ENCODE measurements around the gene KBTBD13.

KBTBD13 gene

DNA sequence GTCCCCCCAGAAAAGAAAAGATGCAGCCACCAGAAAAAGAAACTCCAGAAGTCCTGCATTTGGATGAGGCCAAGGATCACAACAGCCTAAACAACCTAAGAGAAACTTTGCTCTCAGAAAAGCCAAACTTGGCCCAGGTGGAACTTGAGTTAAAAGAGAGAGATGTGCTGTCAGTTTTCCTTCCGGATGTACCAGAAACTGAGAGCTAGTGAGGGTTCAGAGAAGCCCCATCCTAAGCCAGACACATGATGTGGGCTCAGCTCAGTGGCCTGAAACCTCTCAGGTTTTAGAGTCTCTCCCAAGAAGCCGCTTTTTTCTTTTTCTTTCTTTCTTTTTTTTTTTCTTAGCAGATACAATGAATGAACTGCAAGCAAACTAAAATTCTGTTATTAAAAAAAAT is 23.6 kb upstream of the KBTBD13 start:
- no peak for DNase-seq

DNA sequence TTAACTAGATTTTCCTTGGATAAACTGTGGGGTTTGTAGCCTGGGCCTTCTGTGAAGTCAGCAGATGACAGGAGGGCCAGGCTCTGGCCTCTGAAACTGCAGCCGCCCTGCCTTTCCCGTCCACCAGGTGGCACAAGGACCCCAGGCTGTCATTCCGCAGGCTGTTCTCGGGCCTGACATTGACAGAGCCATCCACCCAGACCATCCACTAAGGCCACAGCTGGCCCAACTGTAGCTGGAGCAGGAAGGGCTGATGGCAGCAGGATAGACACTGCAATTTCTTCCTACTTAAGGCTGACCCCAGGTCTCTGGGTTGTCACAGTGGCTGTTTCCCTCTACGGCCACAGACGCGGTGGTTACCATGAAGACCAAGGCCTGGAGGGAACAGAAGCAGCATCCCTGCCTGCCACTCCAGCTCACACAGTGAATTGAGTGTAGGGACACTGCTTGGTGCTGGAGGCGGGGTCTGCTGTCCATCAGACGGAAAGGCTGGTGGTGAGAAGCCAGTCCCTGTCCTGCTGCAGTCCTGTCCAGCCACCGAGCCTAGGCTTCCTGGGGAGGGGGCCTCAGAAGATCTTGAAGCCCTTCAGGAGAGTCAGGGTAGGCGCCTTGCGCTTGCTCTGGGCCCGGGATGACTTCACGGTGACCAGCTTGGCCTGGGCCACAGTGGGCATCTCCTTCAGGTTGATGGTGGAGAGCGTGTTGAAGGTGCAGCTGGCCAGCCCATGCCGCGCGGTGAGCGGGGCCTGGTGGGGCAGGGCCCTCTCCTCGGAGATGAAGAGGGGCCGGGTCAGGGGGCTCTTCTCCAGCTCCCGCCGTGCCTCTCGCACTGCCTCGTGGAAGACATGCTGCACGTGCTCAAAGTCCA is 22.0 kb upstream of the KBTBD13 start:
- DNase-seq = peak; percentile 61

DNA sequence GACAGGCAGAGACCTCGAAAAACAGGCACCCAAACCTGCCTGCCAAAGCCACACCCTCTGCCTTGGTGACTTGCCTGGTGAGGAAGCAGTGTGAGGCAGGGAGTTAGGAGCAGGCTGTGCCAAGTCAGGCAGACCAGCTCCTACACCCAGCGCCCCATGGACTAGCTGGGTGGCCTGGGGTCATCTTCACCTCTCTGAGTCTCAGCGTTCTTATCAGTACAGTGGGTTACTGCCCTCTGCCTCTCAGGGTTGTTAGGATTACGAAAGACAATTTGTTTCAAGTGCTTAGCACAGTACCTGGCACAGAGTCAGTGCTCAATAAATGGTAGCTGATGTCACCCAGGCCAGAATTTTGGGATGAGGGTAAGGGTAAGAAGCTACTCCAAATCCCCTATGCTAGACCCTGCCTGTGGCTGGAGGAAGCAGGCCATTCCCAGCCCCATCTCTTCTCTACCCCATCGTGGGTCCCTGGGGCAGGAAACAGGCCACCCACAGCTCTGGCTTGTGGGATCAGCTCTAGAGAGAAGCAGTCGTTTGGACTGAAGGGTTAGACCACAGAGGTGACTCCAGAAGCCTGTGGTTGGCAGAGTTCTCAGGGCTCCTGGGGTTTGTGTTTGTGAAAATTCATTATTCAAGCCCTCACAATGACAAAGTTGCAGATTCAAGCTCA is 21.2 kb upstream of the KBTBD13 start:
- no peak for DNase-seq

DNA sequence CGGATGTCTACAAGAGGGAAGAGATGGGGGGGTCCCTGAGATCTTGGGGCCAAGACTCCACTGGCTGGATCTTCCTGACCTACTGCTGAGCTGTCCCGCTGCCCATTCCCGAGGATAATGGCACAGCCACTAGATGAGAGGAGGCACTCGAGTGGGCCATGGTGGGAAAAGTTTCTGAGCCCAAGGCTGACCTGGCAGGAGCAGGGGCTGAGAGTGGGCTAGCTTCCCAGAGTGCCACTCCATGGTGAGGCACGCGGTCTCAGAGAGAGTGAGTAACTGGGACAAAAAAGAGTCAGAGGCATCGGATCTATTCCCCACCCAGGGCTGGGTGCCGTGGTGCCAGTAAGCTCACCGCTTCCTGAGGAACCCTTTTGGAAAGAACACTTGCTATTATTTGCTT is 20.4 kb upstream of the KBTBD13 start:
- DNase-seq = no peak

DNA sequence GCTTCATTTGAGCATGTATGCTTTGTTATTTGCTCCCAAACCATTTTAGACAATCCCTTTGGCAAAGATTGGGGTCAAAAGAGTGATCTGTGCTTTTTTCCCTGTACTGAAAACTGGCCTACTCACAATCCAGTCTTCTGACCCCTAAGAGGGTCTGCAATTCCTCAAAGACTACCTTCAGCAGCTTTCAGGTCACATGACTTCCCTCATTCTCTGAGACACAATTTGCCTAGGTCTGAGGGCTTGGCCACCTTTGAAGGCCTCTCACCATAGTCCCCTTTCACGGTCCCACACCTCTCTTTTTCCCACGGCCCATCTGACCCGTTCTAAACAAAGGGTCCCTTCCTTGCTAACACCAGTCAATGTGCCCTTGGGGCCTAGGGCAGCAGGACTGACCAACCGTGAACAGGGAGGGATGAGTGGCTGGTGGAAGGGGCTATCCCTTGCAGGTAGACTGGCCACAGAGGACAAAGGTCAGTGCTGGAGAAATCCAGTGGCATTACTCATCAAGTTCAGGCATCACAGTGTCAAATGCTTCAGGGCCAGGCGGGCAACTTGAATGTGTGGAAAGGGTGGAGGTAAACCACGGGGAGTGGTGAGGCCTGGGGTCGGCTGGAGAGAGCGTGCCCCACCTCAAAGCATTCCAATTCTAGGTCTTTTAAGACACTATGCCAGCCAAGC is 19.5 kb upstream of the KBTBD13 start:
- no peak for DNase-seq

DNA sequence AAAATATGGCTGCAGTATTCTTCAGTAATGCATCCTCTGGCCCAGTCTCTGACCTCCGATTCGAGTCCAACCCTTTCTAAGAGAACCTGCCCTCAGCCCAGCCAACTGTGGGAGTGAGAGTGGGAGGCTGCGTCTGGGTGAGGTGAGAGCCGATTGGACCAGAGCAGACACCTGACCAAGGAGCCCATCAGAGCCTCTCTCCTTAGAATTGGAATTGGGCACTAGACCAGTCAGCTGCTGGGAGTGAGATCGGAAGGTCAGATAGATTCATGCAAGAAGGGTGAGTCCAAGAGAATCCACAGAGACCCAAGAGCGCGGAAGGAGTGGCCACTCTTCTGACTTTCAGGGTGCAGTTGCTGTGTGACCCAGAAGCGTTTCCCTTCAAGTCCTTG is 19.0 kb upstream of the KBTBD13 start:
- DNase-seq = no peak

DNA sequence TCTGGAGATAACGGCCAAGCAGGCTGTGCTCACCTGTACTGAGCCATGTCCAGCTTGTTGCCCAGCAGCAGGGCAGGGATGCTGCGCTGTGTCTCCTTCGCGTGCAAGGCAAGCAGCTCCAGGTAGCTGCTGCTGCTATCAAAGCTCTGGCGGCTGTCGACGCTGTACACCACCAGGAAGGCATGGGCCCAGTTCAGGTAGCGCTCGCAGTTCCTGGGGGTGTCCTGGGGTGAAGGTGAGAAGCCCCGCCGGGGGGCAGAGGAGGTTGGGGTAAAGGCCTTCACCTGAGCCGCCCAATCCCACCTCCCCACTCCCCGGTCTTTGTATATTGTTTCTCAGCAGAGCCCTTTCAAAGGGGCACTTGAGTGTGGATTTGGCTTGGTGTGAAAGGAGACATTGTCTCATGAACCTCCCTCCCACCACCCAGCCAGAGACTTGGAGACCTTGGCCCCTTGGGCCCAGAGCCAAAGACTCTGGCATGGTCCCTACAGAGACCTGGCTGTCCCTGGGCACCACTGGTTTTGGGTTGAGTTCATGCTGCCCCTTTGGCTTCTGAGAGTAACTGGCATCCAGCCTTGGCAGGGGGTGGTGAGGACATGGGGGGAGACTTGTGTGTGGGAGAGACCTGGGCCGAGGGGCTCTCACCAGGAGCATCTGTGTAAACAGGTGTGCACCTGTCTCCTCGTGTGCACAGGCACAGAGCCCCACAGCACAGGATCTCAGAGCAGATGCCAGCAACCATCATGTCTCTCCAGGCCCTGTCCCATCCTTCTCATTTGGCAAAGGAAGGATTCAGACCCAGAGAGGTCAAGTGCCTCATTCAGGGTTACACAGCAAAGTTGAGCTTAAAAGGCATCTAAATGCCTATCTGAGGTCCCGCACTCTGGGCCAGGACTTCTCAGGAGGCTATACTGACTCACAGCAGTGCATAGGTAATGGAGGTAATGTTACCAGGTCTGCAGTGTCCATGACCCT is 17.9 kb upstream of the KBTBD13 start:
- DNase-seq = no peak

DNA sequence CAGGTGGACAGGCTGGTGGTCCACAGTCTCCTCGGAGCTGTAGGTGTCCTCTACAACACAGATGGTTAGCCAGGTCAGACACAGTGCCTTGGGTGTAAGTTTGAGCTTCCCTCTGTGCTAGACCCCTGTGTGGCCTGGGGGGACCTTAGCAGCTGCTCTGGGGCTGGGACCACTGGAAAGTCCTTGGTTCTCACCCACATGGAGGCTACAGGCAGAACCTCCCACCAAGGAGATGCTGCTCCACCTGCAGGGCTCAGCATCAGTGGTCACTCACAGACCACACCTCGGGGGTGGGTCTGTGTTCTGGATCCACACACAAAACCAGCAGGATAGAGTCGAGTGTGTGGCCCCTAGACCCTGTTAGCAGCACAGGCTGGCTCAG is 17.2 kb upstream of the KBTBD13 start:
- DNase-seq = no peak

DNA sequence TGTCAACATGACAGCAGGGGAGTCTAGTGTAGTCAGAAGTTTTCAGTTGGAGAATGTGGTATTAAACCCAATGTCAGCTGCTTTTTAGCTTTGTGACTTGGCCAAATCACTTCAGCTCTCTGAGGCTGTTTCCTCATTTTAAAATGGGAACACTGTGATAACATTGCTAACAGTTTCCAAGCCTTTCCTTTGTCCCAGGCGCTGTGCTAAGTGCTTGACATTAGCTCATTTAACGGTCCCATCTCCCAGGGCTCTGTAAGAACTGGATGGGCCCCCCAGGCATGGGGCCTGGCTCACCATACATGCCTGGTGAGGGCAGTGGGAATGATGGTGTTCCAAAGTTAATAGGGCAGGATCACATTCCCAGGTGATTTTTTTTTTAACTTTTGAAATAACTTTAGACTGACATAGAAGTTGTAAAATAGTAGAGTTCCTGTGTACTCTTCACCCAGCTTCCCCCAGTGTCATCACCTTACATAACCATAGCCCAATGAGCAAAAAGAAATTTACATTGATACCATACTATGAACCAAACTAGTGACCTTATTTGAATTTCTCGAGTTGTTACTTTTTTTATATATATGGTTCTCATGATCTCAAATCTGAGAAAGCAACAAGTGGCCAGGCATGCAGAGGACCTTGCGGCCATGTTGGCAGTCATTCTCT is 16.5 kb upstream of the KBTBD13 start:
- no peak for DNase-seq

DNA sequence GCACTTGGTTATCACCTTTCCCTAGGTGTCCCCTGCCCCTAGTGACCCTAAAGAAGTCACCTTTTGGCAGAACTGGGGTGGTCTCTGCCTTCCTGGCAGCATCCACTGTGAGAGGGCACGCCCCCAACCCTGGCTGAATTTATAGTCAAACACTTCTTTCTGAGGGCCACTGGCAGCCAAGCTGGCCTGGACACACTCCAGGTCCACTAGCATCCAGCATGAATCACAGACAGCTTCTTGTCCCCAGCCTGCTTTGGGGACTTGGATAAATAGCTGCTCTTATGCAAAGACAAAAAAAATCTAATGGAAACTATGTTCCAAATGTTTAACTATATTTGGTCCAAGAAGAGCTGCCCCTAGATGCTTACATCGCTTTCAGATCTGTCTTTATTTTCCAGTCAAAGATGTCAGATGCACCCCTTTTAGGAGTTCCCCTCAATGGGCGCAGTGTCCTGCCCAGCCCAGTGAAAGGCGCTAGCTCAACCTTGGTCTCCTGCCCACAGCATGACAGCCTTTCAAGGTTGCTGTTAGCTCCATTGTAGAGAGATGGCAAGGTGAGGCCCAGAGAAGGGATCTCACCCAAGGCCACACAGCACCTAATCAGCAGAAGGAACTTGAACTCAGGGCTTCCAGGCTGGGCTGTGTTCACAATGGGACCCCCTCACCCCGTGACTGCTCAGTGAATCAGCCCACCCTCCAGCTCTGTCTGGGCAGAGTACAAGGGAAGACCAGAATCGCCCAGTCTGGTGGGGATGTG is 15.7 kb upstream of the KBTBD13 start:
- no peak for DNase-seq

DNA sequence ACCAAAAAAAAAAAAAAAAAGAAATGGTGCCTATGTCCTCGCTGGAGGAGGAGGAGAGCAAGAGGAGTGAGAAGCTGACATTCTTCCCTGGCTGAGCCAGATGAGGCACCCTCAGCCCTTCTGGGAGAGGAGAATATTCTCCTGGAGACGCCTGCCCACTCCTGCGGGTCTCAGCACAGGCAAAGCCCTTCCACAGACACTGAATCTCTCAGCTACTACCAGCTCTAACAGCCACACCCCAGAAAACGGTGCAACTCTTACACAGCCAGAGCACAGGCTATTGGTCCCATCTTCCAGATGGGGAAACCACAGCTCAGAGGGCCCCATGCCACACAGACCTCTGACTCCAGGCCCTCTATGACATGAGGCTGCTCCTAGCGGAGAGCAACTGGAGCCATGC is 14.5 kb upstream of the KBTBD13 start:
- DNase-seq = no peak

DNA sequence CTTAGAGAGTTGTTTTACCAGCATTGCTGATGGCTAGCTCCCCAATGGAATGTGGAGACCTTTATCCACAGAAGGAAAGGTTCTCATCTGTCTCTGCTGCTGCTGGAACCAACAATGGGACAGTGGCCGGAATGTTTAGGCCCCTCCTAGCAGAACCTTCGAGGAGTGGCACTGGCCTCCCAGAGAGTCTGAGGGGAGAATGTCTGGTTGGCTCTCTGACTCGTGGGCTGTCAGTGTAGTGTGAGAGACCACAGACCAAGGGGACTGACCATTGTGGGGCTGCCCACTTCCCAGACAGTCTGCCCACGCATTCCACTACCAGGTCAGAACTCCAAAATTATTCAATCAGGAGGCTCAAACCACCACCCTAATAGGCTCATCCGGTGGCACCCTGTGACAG is 13.8 kb upstream of the KBTBD13 start:
- DNase-seq = no peak

DNA sequence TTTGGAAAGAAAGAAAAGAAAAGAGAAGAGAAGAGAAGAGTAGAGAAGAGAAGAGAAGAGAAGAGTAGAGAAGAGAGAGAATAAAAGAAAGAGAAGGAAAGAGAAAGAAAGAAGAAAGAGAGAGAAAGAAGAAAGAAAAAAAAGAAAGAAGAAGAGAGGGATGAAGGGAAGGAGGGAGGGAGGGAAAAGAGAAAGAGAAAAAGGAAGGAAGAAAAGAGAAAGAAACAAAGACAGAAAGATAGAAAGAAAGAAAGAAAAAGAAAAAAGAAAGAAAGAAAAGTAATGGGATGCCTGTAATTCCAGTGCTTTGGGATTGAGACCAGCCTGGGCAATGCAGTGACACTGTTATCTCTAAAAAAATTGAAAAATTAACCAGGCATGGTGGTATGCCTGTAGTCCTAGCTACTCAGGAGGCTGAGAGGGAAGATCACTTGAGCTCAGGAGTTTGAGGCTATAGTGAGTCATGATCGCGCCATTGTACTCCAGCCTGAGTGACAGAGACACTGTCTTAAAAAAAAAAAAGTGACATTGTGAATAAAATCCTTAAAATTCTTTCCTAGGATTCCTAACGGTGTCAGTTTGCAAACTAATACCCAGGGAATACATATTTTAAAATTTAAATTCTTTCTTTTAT is 10.4 kb upstream of the KBTBD13 start:
- DNase-seq = no peak

DNA sequence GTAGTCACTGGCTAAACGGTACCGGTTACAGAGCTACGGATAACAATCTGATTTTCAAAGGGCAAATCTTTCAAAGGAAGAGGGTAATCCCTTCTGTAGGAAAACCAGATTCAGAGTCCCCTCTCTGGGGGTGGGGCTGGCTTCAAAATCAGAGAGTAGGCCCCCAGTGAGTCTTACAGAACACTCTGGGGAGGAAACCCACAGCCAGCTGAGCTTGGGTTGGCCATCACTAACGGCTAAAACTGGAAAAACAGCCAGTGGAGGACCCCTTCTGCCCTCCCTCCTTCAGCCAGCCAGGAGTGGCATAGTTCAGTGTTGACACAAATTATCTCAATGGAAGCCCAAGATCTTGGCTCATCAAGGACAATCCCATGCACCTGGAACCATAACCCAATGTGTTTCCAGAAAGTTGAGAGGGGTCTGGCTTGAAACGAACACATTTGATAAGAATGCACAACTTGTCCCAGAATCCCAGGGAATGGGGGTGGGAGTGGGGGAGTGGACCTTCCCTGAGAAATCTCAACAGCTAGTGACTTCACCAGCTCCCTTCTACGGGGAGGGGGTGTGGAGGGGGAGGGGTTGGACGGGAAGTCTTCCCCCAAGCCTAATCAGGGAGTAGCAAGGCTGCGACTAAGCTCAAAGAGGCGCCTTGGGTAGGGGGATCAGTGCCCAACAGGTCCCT is 9.8 kb upstream of the KBTBD13 start:
- no peak for DNase-seq

DNA sequence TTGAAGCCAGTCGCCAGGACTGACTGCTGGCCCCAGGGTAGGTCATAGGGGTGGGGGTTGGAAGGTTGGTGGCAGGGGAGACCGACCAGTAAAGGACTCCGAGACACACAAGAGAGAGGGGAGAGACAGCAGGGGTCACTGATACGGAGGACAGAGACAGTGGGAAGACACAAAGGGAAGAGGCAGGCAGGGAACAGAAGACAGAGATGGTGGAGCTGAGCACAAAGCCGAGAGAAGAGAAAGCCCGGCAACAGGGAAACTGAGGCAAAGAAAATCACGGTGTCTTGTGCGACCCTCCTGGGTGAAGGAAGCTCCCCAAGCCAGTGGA is 9.3 kb upstream of the KBTBD13 start:
- no peak for DNase-seq

DNA sequence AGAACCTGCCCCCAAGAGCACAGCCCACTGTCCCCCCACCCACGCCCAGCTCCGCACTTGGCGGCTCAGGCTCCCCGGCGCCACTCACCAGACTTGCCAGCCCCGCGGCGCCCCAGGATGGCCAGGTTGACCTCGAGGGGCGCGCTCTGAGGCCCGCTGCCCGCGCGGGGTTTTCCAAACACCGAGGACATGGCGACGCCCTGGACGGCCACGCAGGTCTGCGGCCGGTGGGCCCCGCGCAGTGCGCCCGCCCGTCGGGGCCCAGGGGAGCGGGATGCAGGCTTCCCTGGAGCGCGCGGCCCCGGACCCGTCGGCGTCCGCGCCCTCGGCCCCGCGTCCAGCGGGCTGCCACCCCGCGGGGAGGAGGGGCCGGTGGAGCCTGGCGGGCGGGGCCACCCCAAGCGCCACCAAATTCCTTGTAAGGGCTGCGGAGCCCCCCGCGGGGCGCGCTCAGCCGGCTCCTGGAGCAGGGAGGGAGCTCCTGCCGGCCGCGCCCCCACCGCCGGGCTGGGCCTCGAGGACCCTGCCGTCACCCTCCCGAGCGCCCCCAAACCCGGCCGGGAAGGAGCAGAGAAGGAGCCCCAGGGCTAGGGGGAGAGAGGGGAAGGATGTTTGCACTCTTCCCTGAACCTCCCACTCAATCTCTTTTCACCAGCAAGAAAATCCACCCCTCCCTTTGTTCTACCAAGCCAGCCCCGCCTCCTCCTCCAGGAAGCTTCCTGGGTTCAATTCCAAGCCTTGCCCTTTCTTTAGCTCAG is 8.7 kb upstream of the KBTBD13 start, which contains the start of gene RASL12:
Gene RASL12, minus strand, starts transcription at position 347 of the 758 bp plus-strand sequence. Its CDS starts 156 bp downstream, at position 191.
- DNase-seq = no peak

DNA sequence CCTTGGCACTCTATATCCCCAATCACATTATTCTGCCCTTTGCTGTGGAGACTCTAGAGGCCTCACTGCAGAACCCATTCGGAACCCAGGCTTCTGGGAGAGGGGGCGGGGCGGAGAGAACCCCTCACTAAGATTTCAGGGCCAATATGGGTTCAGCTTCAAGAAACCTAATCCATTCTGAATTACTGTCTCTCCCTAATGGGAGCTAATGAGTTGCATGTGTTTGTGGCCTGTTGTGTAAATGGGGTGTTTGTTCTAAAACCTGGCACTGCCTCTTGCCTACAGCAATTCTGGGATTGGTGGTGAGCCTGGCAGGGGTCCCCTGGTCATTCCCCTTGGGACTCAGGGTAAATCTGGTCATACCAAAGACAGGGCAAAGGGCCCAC is 8.2 kb upstream of the KBTBD13 start:
- DNase-seq = no peak

DNA sequence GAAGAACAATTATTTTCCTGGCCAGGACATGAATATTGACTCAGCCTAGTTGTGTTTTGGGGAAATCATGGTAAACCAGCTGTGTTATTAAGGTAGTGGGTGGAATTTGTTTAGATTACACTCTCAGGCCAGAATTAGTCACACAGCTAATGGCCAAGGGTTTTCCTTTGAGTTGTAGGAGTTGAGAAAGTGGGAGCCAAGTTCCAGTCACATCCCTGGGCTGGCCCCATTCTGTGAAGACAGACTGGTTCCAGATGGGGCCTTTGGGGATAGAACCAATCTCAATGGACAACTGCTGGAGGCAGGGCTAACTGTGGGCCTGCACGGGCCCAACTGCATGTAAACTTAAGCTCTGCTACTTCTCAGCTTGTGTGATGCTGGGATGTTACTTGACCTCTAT is 7.4 kb upstream of the KBTBD13 start:
- DNase-seq = no peak

DNA sequence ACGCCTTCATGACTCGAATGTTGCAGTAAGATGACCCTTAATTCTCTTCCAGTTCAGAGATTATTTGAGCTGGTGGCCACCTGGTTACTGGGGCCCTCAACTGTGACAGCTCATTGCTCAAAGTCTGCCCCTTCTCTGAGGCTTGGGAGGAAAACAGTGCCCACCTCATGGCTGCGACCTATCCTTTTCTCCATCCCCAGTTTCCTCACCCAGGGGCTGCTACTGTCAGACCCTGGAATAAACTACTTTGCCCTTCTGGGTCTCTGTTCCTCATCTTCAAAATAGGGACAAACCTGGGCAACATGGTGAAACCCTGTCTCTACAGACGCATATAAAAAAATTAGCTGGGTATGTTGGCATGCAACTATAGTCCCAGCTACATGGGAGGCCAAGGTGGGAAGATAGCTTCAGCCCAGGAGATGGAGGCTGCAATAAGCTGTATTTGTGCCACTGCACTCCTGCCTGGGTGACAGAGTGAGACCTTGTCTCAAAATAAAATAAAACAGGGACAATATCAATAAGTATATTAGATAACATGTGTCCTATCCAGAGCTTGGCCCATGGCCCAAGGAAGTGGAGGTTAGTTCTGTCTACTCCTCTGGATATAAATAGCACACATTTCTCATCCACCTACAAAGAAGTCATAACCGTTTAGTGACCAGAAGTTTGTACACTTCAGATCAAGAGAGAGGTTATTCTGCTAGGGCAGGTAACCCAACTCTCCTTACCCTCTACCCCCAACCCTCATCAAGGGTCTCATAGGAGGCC is 6.6 kb upstream of the KBTBD13 start:
- no peak for DNase-seq

Measured in MV-4-11 (cell line).